ENCODE data around the gene AP5S1. TPM values are rescaled to one million over a fixed set of nuclear protein-coding genes. Genes with fewer than 3 reads are reported as not detected.

Gene AP5S1
- total and polyA plus RNA-seq, 2 of the 13 experiments (the other 11 are each of a cell fraction or from before 2014, with no cell fraction given) = 7.9 to 23.2 TPM

DNA sequence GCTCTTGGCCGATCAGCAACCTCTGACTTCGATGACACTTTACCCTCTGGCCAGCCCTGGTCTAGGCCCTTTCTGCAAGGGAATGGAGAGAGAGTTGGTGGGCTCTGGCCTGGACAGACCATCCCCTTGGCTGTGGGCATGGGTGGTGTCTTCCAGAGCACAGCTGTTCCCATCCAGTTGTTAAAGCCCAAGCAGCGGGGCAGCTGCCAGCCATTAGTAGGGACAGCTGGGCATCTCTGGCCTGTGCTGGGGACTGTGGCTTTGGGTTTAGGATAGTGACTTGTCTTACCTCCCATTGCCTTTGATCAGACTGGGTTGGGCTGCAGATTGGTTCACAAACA is 21.5 kb upstream of the AP5S1 start:
- ATAC-seq (no peak), DNase-seq (ENCODE audit: low spot score) (no peak), FAIRE-seq (no peak)
- Histone ChIP-seq H3K27ac (ENCODE audit: extremely low read length, insufficient read depth, low read length) (peak overlapping the region; percentile 66), H3K4me2 (ENCODE audit: low read depth, low read length) (peak overlapping the region; percentile 29), H4K20me1 (ENCODE audit: insufficient read depth, low read length) (no peaks in the 10 kb centered on the region), H3K4me3 (replicated peaks in 1 of 3; ENCODE audit: insufficient read depth in 1 of 3, low read depth in 2 of 3, low read length in 3 of 3) (no peak overlapping the region), H3K36me3 (replicated peaks in 1 of 2; ENCODE audit: control insufficient read depth in 1 of 2, insufficient read depth in 2 of 2, low read length in 2 of 2) (peaks cover 24 to 43% of the 10 kb centered on the region in 2 experiments), H3K4me1 (ENCODE audit: insufficient read depth, low read length) (peaks cover 44% of the 10 kb centered on the region), H3K79me2 (ENCODE audit: insufficient read depth, low read length) (peaks cover 20% of the 10 kb centered on the region), H3K9me3 (ENCODE audit: low read length) (no peaks in the 10 kb centered on the region), H3K9ac (ENCODE audit: insufficient read depth, low read depth, low read length) (peak overlapping the region; percentile 77; the same call in 1 of the 2 replicates), H2AFZ (ENCODE audit: low read length) (no peak overlapping the region), H3K27me3 (ENCODE audit: control insufficient read depth in 1 of 2, insufficient read depth in 2 of 2, low read length in 2 of 2) (no peaks in the 10 kb centered on the region; a peak in 1 of 5 replicates)
- no TSS peak for BruUV-seq (replicated peaks)
- intact Hi-C loops (cut with micrococcal nuclease; ENCODE audit: unreplicated experiment) = loop anchor here (1.0 kb wide), 2 partner anchors 12 to 21 kb away; partner anchors contain the start of gene AP5S1
- ChIA-PET POLR2A (interaction anchor here (0.9 to 2.4 kb wide), 2 partner anchors 20 to 22 kb away, joined by 3 to 12 read pairs; partner anchors contain the start of gene AP5S1), CTCF (ENCODE audit: low intra/inter-chr PET ratio, low total read pairs) (no interaction called here)
- in situ Hi-C loops (cut with HindIII; ENCODE audit: extremely low pct_ligation_motif_present, low pct_unique_long_range_greater_than_20kb) = no loop called here
- WGBS (ENCODE audit: low lambda C conversion rate) = 98% methylated on average over 3 of the region's 3 CpGs
- TF ChIP-seq KLF13 (CRISPR knock-in tag; IDR thresholded peaks at IDR 0.05) (0 out of 2 replicates have a peak, but pooled peaks have one; percentile 66), THAP7 (CRISPR knock-in tag; IDR thresholded peaks at IDR 0.05) (0 out of 2 replicates have a peak, but pooled peaks have one; percentile 26), HNRNPUL1 (IDR thresholded peaks at IDR 0.05; ENCODE audit: low read depth, low read length) (no peak), ZFX (CRISPR knock-in tag; IDR thresholded peaks at IDR 0.05; ENCODE audit: low read depth) (peak; percentile 28; the same call in 1 of the 2 replicates), PHF8 (CRISPR knock-in tag; IDR thresholded peaks at IDR 0.05) (0 out of 2 replicates have a peak, but pooled peaks have one; percentile 23)
- TF ChIP-seq, protein P1, sequence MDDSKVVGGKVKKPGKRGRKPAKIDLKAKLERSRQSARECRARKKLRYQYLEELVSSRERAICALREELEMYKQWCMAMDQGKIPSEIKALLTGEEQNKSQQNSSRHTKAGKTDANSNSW (CRISPR knock-in tag; IDR thresholded peaks at IDR 0.05; ENCODE audit: borderline replicate concordance) = no peak

DNA sequence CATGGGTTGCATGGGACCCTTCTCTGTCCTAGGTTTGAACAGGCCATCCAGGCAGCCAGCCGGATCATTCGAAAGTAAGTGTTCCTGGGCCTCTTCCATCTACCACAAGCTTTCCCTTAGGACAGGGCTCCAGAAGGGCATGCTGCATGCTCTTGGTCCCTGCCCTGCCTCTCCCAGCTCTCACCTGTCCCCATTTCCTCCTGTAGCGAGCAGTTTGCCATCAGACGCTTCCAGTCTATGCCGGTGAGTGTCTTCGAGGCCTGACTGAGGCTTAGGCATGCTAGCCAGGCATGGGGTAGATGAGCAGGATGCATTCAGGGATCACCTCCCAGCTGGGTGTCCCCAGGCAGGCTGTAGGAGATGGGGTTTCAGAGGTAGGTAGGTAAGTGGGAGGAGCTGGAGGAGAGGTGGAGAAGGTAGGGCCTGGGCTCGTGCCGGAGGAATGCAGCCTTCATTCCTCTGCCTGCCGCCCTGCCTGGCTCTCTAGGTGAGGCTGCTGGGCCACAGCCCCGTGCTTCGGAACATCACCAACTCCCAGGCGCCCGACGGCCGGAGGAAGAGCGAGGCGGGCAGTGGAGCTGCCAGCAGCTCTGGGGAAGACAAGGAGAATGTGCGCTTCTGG is 20.0 kb upstream of the AP5S1 start:
- FAIRE-seq = no peak
- Histone ChIP-seq H2AFZ (ENCODE audit: low read length) (no peak overlapping the region), H3K4me3 (replicated peaks in 1 of 3; ENCODE audit: insufficient read depth in 1 of 3, low read depth in 2 of 3, low read length in 3 of 3) (no peak overlapping the region), H3K9me3 (ENCODE audit: low read length) (no peaks in the 10 kb centered on the region), H3K27ac (ENCODE audit: extremely low read length, insufficient read depth, low read length) (no peak overlapping the region), H3K36me3 (replicated peaks in 1 of 2; ENCODE audit: control insufficient read depth in 1 of 2, insufficient read depth in 2 of 2, low read length in 2 of 2) (peaks cover 27 to 48% of the 10 kb centered on the region in 2 experiments), H3K4me1 (ENCODE audit: insufficient read depth, low read length) (peaks cover 36% of the 10 kb centered on the region), H3K4me2 (ENCODE audit: low read depth, low read length) (no peak overlapping the region), H3K27me3 (ENCODE audit: control insufficient read depth in 1 of 2, insufficient read depth in 2 of 2, low read length in 2 of 2) (no peaks in the 10 kb centered on the region; a peak in 1 of 5 replicates), H3K9ac (ENCODE audit: insufficient read depth, low read depth, low read length) (no peak overlapping the region), H3K79me2 (ENCODE audit: insufficient read depth, low read length) (peaks cover 20% of the 10 kb centered on the region), H4K20me1 (ENCODE audit: insufficient read depth, low read length) (no peaks in the 10 kb centered on the region)
- intact Hi-C loops (cut with micrococcal nuclease; ENCODE audit: unreplicated experiment) (no loop called here), in situ Hi-C loops (cut with HindIII; ENCODE audit: extremely low pct_ligation_motif_present, low pct_unique_long_range_greater_than_20kb) (no loop called here)
- CTCF ChIA-PET (ENCODE audit: low intra/inter-chr PET ratio, low total read pairs) = no interaction called here
- POLR2A ChIA-PET = interaction anchor here (1.7 to 2.4 kb wide), 2 partner anchors 18 to 20 kb away, joined by 8 to 12 read pairs; partner anchors contain the start of gene AP5S1
- DNase-seq (ENCODE audit: low spot score) = no peak
- no peak for ATAC-seq
- WGBS (ENCODE audit: low lambda C conversion rate) = 94% methylated on average over 18 of the region's 18 CpGs
- no TSS peak for BruUV-seq (replicated peaks)
- TF ChIP-seq, protein P2, sequence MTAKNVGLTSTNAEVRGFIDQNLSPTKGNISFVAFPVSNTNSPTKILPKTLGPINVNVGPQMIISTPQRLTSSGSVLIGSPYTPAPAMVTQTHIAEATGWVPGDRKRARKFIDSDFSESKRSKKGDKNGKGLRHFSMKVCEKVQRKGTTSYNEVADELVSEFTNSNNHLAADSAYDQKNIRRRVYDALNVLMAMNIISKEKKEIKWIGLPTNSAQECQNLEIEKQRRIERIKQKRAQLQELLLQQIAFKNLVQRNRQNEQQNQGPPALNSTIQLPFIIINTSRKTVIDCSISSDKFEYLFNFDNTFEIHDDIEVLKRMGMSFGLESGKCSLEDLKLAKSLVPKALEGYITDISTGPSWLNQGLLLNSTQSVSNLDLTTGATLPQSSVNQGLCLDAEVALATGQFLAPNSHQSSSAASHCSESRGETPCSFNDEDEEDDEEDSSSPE (CRISPR knock-in tag; IDR thresholded peaks at IDR 0.05) = no peak
- TF ChIP-seq ZNF484 (CRISPR knock-in tag; IDR thresholded peaks at IDR 0.05; ENCODE audit: borderline replicate concordance, low read depth) = no peak

Data from HepG2 (cell line).